ENCODE results near the gene MUC5AC.

DNA sequence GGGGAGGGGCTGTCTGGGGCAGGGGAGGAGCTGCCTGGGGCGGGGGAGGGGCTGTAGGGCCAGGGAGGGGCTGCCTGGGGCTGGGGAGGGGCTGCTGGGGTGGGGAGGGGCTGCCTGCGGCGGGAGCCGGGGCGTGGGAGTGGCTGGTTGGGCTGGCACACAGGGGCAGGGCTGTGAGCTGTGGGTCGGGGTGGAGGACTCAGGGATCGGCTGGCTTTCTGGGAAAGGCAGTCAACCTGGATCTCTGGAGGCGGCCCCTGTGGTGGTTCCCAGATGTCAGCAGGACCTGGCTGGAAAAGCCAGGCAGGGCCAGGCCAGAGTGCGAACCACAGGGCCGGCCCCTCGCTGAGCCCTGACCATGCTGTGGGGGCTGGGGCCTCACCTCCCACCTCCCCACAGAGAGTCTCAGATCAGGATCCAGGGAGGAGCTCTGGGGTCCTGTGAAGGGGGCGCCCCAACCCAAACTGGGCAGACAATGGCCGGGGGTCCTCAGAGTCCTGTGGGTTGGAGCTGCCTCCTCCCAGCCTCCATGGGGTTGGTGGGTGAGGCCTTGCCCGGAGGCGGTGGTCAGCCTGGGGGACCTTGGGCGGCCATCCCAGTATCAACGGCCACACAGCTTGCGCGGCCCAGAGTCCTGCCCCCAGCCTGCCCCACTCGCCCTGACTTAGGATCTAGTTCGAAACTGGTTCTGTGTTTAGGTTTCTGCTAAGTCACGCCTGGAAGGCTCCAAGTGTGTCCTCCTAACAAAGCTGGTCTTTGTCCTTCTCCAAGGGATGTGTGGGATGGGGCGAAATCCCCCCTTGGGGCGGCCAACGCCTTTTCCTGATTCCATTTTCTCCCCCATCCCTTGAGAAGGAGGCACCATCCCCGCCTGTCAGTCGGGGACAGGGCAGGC, 67.0 kb downstream of the MUC5AC start:
- TF ChIP-seq CTCF (IDR thresholded peaks at IDR 0.05) (no peak), POLR2A (IDR thresholded peaks at IDR 0.05) (no peak)

Data from adrenal gland (tissue), 5 donors.